HG02610 (cell line): Measurements from ENCODE around the gene VPS13D.
"Not testable (repeated sequence)": the region's sequence is repeated elsewhere in the genome, so short reads cannot be mapped to it uniquely, and the experiment has no call there.

Experiments
- ATAC-seq: cut with Tn5 transposase; IDR thresholded peaks from one replicate; pipeline ENCODE4 v1.9.1; 2021; ENCODE audit warnings: mild to moderate bottlenecking, moderate library complexity; ENCODE audit not compliant: unreplicated experiment

Gene VPS13D

GRCh38 chr1:12530462-12531178, 300.8 kb downstream of the VPS13D start:
- ATAC-seq, result no peak

- ATAC-seq, result no peak
Measured at GRCh38 chr1:12531179-12531499, 301.3 kb downstream of the VPS13D start.

DNA sequence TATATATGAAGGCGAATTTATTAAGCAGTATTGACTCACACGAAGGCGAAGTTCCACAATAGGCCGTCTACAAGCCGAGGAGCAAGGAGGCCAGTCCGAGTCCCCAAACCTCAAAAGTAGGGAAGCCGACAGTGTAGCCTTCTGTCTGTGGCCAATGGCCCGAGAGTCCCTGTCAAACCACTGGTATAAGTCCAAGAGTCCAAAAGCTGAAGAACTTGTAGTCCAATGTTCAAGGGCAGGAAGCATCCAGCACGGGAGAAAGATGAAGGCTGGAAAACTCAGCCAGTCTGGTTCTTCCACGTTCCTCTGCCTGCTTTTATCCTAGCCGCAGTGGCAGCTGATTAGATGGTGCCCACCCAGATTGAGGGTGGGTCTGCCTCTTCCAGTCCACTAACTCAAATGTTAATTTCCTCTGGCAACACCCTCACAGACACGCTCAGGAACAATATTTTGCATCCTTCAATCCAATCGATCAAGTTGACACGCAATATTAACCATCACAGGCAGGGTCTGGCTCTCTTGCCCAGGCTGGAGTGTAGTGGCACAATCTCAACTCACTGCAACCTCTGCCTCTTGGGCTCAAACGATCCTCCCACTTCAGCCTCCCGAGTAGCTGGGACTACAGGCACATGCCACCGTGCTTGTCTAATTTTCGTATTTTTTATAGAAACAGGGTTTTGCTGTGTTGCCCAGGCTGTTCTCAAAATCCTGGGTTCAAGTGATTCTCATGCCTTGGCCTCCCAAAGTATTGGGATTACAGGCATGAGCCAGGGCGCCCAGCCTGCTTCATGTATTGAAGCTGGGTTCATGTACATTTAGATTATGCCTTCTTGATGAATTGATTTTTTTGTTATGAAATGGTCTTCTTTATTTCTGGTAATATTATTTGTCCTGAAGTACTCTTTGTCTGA, 302.8 kb downstream of the VPS13D start:
- no peak for ATAC-seq

GRCh38 chr1:12536023-12536639, 306.3 kb downstream of the VPS13D start:
- no peak for ATAC-seq

DNA sequence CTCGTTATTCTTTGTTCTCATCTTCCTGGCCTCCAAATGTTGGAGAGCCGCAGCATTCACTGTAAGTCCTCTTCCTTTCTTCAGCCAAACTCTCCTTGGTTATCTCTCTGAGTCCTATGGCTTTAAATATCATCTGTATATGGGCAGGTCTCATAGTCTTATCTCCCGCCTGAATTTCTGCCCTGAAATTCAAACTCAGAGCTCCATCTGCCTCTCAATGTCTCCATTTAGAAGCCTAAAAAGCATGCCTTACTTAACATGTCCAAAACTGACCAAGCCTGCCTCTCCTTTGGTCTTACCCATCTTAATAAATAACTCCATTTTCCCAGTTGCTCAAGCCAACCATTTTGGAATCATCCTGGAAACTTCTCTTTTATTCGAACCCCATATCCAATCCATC, 307.5 kb downstream of the VPS13D start:
- ATAC-seq, result no peak

GRCh38 chr1:12537906-12538461, 308.2 kb downstream of the VPS13D start:
- no peak for ATAC-seq

GRCh38 chr1:12538536-12538935, 308.7 kb downstream of the VPS13D start:
- not testable (repeated sequence) for ATAC-seq

DNA sequence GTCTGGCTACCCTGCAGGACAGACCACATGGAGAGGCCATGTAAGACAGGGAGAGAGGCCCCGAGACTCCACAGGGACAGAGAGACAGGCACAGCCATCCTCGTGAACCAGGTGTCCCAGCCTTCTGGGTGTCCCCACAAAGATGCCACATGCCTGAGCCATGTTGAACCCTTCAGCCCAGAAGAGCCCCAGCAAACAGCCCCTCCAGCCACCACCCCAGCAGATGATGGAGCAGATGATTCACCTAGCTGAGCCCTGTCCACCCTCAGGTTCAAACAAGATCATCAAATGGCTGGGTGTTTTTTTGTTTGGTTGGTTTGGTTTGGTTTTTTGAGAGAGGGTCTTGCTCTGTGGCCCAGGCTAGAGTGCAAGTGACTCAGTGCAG, 309.5 kb downstream of the VPS13D start:
- ATAC-seq, result no peak

DNA sequence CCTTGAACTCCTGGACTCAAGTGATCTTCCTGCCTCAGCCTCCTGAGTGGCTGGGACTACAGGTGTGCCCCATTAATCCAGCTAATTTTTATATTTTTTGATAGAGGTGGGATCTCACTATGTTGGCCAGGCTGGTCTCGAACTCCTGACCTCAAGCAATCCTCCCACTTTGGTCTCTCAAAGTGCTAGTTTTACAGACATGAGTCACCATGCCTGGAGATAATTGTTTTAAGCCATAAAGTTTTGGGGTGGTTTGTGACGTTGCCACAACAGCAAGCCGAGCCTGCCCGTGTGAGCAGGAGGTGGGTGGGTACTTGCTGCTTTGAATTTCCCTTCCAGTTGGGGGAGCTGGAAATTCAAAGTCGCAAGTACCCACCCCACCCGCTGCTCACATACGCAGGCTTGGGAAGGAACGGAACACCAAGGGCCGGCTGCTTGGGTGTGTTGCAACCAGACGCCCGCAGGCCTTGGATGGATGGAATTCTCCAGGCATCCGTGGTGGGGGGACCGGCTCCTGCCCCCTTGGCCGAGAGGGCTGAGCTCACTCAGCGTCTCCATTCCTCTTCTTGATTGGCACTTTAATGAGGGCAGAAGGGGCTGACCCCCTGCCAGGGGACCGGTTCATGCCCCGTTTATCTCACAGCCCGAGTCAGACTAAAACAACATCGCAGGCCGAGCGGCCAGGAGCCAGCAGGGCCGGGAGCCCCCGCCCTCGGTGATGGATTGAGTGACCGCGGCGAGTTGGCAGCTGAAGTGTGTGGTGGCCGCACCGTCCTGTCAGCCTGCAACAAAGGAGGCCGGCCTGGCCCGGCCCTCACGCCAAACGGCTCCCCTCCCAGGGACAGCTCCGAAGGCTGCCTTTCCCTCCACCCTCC, 310.1 kb downstream of the VPS13D start:
- no peak for ATAC-seq

DNA sequence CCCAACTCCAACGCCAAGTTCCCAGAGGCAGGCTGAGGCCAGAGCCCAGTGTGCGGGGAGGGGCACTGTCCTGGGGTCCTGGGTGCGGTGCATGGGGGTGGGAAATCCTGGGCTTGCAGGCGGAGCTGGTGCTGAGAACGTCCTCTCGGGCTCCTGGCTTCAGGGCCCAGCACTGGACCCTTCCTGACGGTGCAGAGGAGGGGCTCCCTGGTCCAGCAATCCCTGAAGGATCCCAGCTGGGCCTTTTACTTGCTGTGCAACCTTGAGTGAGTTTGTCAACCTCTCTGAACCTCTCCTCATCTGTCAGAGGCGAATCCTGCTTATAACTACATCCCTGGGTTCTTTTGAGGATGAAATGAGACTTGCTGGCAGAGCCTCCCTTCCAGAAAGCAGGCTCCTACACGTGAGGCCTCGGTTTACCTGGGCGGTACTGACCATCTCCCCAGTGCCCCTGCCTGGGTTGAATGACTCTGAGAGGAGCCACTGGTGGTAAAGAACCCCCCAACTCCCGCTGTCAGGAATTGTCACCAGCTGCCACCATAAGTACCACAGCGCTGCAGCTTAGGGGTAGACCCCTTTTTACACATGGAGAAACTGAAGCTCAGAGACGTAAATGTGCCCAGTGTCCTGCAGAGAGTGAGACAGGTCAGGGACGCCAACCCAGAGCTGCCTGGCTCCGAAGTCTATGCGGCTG, 310.9 kb downstream of the VPS13D start:
- ATAC-seq, result no peak

DNA sequence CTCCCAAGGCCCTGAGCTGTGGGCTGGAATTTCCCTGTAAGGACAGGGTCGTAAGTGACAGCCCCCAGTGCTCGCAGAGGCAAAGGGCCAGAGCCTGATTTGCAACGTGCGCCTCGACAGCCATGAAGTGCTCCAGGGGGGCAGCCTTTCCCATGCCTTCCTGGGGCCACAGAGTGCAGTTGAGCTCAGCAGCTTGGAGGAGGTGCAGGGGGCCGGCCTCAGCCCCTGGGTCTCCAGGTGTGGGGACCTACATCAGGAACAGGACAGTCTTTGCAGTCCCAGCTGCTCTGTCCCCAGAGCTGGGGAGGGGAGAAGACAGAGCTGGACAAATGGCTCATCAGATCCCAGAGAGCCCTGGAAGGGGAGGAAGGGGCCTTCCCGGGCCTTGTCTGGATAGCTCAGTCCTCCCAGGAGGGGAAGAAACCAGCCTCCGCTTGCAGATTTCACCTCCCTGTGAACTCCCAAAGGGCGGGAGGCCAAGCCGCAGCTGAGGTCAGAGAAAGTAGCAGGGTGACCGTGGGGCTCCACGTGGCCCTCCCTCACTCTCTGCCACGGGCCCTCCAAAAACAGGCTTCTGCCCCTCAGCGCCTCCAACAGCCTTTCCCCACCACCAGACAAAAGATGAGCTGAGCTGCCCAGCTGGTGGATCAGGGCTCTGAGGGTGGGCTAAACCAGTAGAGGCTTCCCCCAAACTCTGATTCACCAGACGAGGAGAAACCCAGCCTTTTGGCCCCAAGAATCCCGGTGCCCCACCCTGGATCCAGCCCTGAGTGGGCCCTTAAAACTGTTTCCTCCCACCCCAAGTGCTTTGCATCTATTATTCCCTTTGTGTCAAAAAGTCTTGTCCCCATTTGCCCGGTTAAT, 311.7 kb downstream of the VPS13D start:
- ATAC-seq, result no peak

DNA sequence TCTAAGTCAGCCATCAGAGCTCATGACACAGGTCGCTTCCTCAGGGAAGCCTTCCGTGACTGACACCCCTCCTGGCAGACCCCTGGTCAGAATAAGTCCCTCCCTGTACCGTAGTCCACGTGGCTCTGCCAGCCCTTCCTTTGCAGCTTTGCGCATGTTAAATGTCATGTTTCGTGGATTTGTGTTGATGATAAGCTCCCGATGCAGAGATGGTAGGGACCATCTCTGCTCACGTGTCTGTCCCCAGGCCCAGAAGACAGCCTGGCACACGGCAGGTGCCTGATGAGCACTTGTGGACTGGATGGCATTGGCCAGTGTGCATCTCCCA, 312.3 kb downstream of the VPS13D start:
- ATAC-seq, result no peak

GRCh38 chr1:12542616-12543592, 313.1 kb downstream of the VPS13D start:
- no peak for ATAC-seq

DNA sequence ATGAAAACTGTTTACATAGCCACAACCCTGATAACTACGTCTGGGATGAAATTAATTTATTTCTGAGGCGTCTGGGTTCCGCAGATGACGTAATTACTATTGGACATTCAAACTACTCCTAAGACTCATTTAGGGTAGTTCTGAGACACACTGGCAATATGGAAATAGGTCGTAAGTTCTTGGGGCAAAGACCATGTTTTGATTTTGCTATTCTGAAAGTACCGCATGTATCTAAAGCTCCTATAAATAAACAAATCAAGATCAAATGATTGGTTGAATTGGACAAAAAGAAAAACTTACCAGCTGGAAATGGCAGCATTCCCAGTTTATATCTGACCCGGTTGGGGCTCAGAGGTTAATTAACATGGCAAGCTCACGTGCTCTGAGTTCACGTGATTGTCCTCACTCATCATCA, 313.9 kb downstream of the VPS13D start:
- no peak for ATAC-seq

GRCh38 chr1:12544357-12544756, 314.5 kb downstream of the VPS13D start:
- ATAC-seq, result no peak

GRCh38 chr1:12544992-12545391, 315.2 kb downstream of the VPS13D start:
- no peak for ATAC-seq

- no peak for ATAC-seq
Measured at GRCh38 chr1:12546771-12547585, 317.1 kb downstream of the VPS13D start.
